ENCODE measurements around the gene IGFBP7. TPM values are rescaled to one million over a fixed set of nuclear protein-coding genes. Genes with fewer than 3 reads are reported as not detected.
A peak's percentile ranks its signal among the peaks of the same experiment; 100 is the strongest.

IGFBP7 gene
- total and polyA plus RNA-seq, 10 of the 15 experiments (the other 5 are each of a cell fraction or from before 2014, with no cell fraction given), result 0.69 to 1.9 (median 1.4) TPM; not detected in 5

GRCh38 chr4:57109411-57109846 lies 756 bp downstream of the IGFBP7 start:
- DNase-seq (ENCODE audit: low read depth, low spot score) (no peak), ATAC-seq (no peak), FAIRE-seq (no peak)
- Histone ChIP-seq H3K4me2 (ENCODE audit: control insufficient read depth, insufficient read depth) (peak overlapping the region; percentile 33; the same call in 1 of the 2 replicates), H3K4me1 (ENCODE audit: control insufficient read depth, insufficient read depth, low read length) (no peaks in the 10 kb centered on the region), H3K36me3 (ENCODE audit: control insufficient read depth in 2 of 2, insufficient read depth in 2 of 2, low read length in 1 of 2) (no peaks in the 10 kb centered on the region), H3K27ac (ENCODE audit: control insufficient read depth, insufficient read depth) (no peak overlapping the region), H2AFZ (ENCODE audit: control insufficient read depth, low read depth, low read length) (no peak overlapping the region), H3K9me3 (replicated peaks; ENCODE audit: control insufficient read depth, insufficient read depth, low read length) (no peaks in the 10 kb centered on the region), H3K79me2 (ENCODE audit: control insufficient read depth, insufficient read depth, low read length) (no peaks in the 10 kb centered on the region), H3K9ac (ENCODE audit: control insufficient read depth, insufficient read depth, low read length) (no peak overlapping the region), H3K27me3 (replicated peaks in 1 of 2; ENCODE audit: control insufficient read depth in 2 of 2, insufficient read depth in 2 of 2, low read length in 1 of 2) (peaks cover 5 to 9% of the 10 kb centered on the region in 2 experiments), H3K4me3 (no peak overlapping the region), H4K20me1 (ENCODE audit: control insufficient read depth, insufficient read depth) (no peaks in the 10 kb centered on the region)
- ChIA-PET CTCF (no interaction called here), SMC1A (ENCODE audit: uncharacterized antibody, unreplicated experiment) (no interaction called here), POLR2A (no interaction called here), RAD21 (ENCODE audit: unreplicated experiment) (no interaction called here)
- BruUV-seq (replicated peaks), result no TSS peak
- in situ Hi-C loops (cut with MboI) (no loop called here), intact Hi-C loops (cut with micrococcal nuclease; ENCODE audit: unreplicated experiment) (no loop called here)
- 53% methylated on average over 27 of the region's 27 CpGs for WGBS (ENCODE audit: insufficient coverage, insufficient replicate concordance, low lambda C conversion rate, missing lambda C conversion rate)
- TF ChIP-seq, protein P1, sequence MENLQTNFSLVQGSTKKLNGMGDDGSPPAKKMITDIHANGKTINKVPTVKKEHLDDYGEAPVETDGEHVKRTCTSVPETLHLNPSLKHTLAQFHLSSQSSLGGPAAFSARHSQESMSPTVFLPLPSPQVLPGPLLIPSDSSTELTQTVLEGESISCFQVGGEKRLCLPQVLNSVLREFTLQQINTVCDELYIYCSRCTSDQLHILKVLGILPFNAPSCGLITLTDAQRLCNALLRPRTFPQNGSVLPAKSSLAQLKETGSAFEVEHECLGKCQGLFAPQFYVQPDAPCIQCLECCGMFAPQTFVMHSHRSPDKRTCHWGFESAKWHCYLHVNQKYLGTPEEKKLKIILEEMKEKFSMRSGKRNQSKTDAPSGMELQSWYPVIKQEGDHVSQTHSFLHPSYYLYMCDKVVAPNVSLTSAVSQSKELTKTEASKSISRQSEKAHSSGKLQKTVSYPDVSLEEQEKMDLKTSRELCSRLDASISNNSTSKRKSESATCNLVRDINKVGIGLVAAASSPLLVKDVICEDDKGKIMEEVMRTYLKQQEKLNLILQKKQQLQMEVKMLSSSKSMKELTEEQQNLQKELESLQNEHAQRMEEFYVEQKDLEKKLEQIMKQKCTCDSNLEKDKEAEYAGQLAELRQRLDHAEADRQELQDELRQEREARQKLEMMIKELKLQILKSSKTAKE (IDR thresholded peaks at IDR 0.05; ENCODE audit: low read depth, poor library complexity, severe bottlenecking), result no peak
- TF ChIP-seq ZNF207 (IDR thresholded peaks at IDR 0.05; ENCODE audit: borderline replicate concordance), result no peak
- TF ChIP-seq, protein P2, sequence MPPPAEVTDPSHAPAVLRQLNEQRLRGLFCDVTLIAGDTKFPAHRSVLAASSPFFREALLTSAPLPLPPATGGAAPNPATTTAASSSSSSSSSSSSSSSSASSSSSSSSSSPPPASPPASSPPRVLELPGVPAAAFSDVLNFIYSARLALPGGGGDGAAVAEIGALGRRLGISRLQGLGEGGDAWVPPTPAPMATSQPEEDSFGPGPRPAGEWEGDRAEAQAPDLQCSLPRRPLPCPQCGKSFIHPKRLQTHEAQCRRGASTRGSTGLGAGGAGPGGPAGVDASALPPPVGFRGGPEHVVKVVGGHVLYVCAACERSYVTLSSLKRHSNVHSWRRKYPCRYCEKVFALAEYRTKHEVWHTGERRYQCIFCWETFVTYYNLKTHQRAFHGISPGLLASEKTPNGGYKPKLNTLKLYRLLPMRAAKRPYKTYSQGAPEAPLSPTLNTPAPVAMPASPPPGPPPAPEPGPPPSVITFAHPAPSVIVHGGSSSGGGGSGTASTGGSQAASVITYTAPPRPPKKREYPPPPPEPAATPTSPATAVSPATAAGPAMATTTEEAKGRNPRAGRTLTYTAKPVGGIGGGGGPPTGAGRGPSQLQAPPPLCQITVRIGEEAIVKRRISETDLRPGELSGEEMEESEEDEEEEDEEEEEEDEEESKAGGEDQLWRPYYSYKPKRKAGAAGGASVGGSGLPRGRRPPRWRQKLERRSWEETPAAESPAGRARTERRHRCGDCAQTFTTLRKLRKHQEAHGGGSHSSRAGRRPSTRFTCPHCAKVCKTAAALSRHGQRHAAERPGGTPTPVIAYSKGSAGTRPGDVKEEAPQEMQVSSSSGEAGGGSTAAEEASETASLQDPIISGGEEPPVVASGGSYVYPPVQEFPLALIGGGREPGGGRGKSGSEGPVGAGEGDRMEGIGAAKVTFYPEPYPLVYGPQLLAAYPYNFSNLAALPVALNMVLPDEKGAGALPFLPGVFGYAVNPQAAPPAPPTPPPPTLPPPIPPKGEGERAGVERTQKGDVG (CRISPR knock-in tag; IDR thresholded peaks at IDR 0.05), result no peak
- no peak for TF ChIP-seq TBL1XR1 (IDR thresholded peaks at IDR 0.05; ENCODE audit: low read depth, low read length)
- no peak for TF ChIP-seq ATF3 (IDR thresholded peaks at IDR 0.05; ENCODE audit: borderline replicate concordance, extremely low read depth, low read depth, low read length)
- no peak for TF ChIP-seq ZNF384 (IDR thresholded peaks at IDR 0.05; ENCODE audit: borderline replicate concordance, low read depth, low read length)
- TF ChIP-seq WRNIP1 (IDR thresholded peaks at IDR 0.05; ENCODE audit: borderline replicate concordance, low read depth, low read length), result no peak
- TF ChIP-seq SUPT20H (IDR thresholded peaks at IDR 0.05; ENCODE audit: borderline replicate concordance, control insufficient read depth, low read depth, low read length), result no peak
- no peak for TF ChIP-seq ZNF592 (IDR thresholded peaks at IDR 0.05)
- TF ChIP-seq USF2 (IDR thresholded peaks at IDR 0.05; ENCODE audit: borderline replicate concordance, low read depth, low read length), result no peak

Data from GM12878 (cell line).